Gastroesophageal sphincter (tissue), 3 donors: ENCODE results near the gene LASP1.

Source experiments
- POLR2AphosphoS5 ChIP-seq: sonication (generic); formaldehyde crosslinking; IDR thresholded peaks from one replicate; pipeline ENCODE4 v1.6.1; 2017; ENCODE audit warnings: antibody characterized with exemption
- TF ChIP-seq, protein P1 (sequence below), 4 experiments: fragments of 200-600 bp in 2 of 4; fragments of 450-650 bp in 2 of 4; sonication (generic) in 1 of 4; IDR thresholded peaks; one replicate each; pipeline ENCODE4 v1.5.1; 2017 to 2019; ENCODE audit warnings: antibody characterized with exemption in 4 of 4, mild to moderate bottlenecking in 2 of 4, moderate library complexity in 2 of 4

DNA sequence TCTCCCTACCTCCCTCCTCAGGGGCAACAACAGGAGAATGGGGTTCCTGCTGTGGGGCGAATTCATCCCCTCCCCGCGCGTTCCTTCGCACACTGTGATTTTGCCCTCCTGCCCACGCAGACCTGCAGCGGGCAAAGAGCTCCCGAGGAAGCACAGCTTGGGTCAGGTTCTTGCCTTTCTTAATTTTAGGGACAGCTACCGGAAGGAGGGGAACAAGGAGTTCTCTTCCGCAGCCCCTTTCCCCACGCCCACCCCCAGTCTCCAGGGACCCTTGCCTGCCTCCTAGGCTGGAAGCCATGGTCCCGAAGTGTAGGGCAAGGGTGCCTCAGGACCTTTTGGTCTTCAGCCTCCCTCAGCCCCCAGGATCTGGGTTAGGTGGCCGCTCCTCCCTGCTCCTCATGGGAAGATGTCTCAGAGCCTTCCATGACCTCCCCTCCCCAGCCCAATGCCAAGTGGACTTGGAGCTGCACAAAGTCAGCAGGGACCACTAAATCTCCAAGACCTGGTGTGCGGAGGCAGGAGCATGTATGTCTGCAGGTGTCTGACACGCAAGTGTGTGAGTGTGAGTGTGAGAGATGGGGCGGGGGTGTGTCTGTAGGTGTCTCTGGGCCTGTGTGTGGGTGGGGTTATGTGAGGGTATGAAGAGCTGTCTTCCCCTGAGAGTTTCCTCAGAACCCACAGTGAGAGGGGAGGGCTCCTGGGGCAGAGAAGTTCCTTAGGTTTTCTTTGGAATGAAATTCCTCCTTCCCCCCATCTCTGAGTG is 49.6 kb downstream of the LASP1 start:
- TF ChIP-seq POLR2AphosphoS5: no peak
- TF ChIP-seq, protein P1, sequence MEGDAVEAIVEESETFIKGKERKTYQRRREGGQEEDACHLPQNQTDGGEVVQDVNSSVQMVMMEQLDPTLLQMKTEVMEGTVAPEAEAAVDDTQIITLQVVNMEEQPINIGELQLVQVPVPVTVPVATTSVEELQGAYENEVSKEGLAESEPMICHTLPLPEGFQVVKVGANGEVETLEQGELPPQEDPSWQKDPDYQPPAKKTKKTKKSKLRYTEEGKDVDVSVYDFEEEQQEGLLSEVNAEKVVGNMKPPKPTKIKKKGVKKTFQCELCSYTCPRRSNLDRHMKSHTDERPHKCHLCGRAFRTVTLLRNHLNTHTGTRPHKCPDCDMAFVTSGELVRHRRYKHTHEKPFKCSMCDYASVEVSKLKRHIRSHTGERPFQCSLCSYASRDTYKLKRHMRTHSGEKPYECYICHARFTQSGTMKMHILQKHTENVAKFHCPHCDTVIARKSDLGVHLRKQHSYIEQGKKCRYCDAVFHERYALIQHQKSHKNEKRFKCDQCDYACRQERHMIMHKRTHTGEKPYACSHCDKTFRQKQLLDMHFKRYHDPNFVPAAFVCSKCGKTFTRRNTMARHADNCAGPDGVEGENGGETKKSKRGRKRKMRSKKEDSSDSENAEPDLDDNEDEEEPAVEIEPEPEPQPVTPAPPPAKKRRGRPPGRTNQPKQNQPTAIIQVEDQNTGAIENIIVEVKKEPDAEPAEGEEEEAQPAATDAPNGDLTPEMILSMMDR (IDR thresholded peaks at IDR 0.05): no peak
